SU-DHL-6 (cell line): Measurements from ENCODE around the gene TRIM54.

Experiments
- H2AFZ ChIP-seq: fragments of 200-600 bp; sonication (generic); 2 replicates; pipeline ENCODE4 v1.6.1; 2014; ENCODE audit warnings: low read depth, mild to moderate bottlenecking, moderate library complexity, mixed read lengths, antibody characterized with exemption, low read length; ENCODE audit not compliant: severe bottlenecking
- H3F3A ChIP-seq: fragments of 200-600 bp; shearing (Covaris generic); 2 replicates; pipeline ENCODE4 v1.6.0; 2016; ENCODE audit warnings: antibody characterized with exemption, mild to moderate bottlenecking; ENCODE audit not compliant: insufficient read depth
- H3K27ac ChIP-seq: fragments of 200-600 bp; sonication (generic); 2 replicates; pipeline ENCODE4 v1.5.1; 2016; ENCODE audit warnings: low read depth, mild to moderate bottlenecking, low read length, moderate library complexity, mixed read lengths
- H3K27me3 ChIP-seq: fragments of 200-600 bp; sonication (generic), shearing (Covaris generic); 2 replicates; pipeline ENCODE4 v1.6.0; 2014; ENCODE audit warnings: mild to moderate bottlenecking, low read length
- H3K36me3 ChIP-seq: fragments of 200-600 bp; sonication (generic); 2 replicates; pipeline ENCODE4 v1.6.1; 2014; ENCODE audit warnings: mild to moderate bottlenecking, low read length, mixed read lengths
- H3K4me2 ChIP-seq: fragments of 300-600, 200-600 bp; shearing (Covaris generic), sonication (generic); 2 replicates; pipeline ENCODE4 v1.6.0; 2014; ENCODE audit warnings: low read length, low read depth, mild to moderate bottlenecking; ENCODE audit not compliant: poor library complexity, severe bottlenecking
- H3K4me3 ChIP-seq: fragments of 200-600 bp; sonication (generic); 2 replicates; pipeline ENCODE4 v1.5.1; 2014; ENCODE audit warnings: antibody characterized with exemption, low read length, mild to moderate bottlenecking, mixed read lengths; ENCODE audit not compliant: insufficient read depth, poor library complexity, severe bottlenecking
- H3K79me2 ChIP-seq: fragments of 200-600 bp; sonication (generic); 2 replicates; pipeline ENCODE4 v1.6.1; 2014; ENCODE audit warnings: mild to moderate bottlenecking, low read length, moderate library complexity; ENCODE audit not compliant: insufficient read depth
- H3K9ac ChIP-seq: fragments of 200-600 bp; sonication (generic); 2 replicates; pipeline ENCODE4 v1.7.0; 2014; ENCODE audit warnings: mild to moderate bottlenecking, low read length
- H3K9me2 ChIP-seq: fragments of 200-600 bp; sonication (generic); replicated peaks from 2 replicates; pipeline ENCODE4 v1.6.1; 2014; ENCODE audit warnings: low read length; ENCODE audit not compliant: insufficient read depth
- H3K9me3 ChIP-seq: fragments of 200-600 bp; sonication (generic); 2 replicates; pipeline ENCODE4 v1.6.1; 2014; ENCODE audit warnings: low read length, mixed read lengths; ENCODE audit not compliant: insufficient read depth
- H4K20me1 ChIP-seq: fragments of 200-600 bp; sonication (generic); 2 replicates; pipeline ENCODE4 v1.6.1; 2014; ENCODE audit warnings: low read depth, mild to moderate bottlenecking, antibody characterized with exemption, low read length, moderate library complexity, mixed read lengths
- EZH2phosphoT487 ChIP-seq: fragments of 200-600 bp; sonication (generic), shearing (Covaris generic); conservative IDR thresholded peaks from 2 replicates; pipeline ENCODE4 v1.6.1; 2018; ENCODE audit warnings: mild to moderate bottlenecking, antibody characterized with exemption, low read length, moderate library complexity, mixed read lengths
- TF ChIP-seq, protein P1 (sequence below): fragments of 200-600 bp; sonication (generic); IDR thresholded peaks from one replicate; pipeline ENCODE4 v1.5.1; 2017; ENCODE audit warnings: antibody characterized with exemption, mild to moderate bottlenecking, low read length, moderate library complexity; ENCODE audit not compliant: insufficient read depth, poor library complexity, severe bottlenecking

Gene TRIM54

DNA sequence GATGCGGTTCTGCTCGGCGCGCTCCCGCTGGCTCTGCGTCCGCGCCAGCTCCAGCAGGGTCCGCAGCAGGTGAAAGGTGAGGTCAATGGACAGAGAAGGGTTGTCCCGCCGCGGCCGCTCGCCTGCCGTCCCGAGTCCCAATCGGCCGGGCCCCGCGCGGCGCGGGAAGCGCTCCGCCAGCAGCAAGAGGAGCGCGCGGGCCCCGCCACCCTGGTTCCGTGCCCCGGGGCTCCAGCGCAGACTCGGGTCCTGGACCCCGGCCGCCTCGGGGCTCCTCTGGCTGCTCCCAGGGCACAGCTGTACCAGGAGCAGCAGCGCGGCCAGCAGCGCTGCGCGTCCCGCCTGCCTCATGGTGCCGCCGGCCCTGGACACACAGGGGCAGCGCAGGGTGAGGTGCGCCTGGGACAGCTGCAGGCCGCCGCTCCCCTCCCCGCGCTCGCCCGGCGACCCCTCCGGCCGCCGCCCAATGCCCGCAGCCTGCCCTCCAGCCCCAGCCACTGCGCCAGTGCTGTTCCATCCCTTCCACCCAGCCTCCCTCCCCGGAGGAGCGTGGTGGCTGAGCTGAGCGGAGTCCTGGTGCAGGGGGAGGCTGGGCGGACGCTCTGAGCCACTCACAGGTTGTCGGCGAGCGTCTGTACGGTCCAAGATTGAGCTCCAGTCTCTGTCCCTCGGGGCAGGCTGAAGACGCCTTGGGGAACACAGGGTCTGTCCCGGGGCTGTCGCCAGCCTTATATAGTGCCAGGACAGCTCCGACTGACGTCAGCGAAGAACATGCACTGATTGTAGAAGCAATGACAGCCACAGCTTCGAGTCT lies 25.5 kb downstream of the TRIM54 start:
- Histone ChIP-seq H3K36me3 (no peaks in the 10 kb centered on the region), H3K9me3 (no peaks in the 10 kb centered on the region), H3K9me2 (no peaks in the 10 kb centered on the region), H3K4me3 (no peak overlapping the region), H4K20me1 (no peaks in the 10 kb centered on the region), H3K4me2 (no peak overlapping the region), H3F3A (no peaks in the 10 kb centered on the region), H3K79me2 (no peaks in the 10 kb centered on the region), H3K9ac (no peak overlapping the region), H3K27ac (no peak overlapping the region), H2AFZ (no peak overlapping the region), H3K27me3 (no peaks in the 10 kb centered on the region)
- TF ChIP-seq EZH2phosphoT487: no peak
- TF ChIP-seq, protein P1, sequence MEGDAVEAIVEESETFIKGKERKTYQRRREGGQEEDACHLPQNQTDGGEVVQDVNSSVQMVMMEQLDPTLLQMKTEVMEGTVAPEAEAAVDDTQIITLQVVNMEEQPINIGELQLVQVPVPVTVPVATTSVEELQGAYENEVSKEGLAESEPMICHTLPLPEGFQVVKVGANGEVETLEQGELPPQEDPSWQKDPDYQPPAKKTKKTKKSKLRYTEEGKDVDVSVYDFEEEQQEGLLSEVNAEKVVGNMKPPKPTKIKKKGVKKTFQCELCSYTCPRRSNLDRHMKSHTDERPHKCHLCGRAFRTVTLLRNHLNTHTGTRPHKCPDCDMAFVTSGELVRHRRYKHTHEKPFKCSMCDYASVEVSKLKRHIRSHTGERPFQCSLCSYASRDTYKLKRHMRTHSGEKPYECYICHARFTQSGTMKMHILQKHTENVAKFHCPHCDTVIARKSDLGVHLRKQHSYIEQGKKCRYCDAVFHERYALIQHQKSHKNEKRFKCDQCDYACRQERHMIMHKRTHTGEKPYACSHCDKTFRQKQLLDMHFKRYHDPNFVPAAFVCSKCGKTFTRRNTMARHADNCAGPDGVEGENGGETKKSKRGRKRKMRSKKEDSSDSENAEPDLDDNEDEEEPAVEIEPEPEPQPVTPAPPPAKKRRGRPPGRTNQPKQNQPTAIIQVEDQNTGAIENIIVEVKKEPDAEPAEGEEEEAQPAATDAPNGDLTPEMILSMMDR: no peak

DNA sequence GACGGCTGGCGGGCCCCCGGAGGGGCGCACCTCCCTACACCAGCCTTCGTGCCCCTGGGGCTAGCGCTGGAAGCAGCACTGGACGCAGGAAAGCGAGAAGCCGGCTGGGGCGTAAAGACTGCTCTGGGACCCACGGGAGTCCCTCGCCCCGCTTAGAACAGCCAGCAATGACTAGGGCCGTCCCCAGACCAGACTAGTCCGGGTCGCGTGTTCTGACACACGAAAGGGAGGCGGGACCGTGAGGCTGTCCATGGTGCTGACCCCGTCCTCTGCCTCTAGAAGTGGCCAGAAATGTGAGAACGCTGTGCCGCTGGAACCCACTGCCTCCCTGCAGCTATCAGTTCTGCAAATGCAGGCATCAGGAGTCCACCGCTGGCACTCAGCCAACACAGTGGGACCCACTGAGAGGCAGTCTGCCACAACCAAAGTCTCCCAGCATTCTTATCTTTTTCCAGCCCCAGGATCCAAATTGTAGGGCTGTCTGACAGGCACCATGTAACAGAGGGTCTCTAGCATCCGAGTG lies 26.2 kb downstream of the TRIM54 start, which contains the start of gene UCN:
UCN (minus strand) TSS at position 87 of the 523 bp plus-strand sequence. CDS start 550 bp downstream, outside the sequence.
- Histone ChIP-seq H4K20me1 (no peaks in the 10 kb centered on the region), H3K36me3 (no peaks in the 10 kb centered on the region), H3K4me3 (no peak within 1 kb of the TSS), H3F3A (no peaks in the 10 kb centered on the region), H3K4me2 (no peak within 1 kb of the TSS), H3K9me3 (no peaks in the 10 kb centered on the region), H3K9me2 (no peaks in the 10 kb centered on the region), H2AFZ (no peak within 1 kb of the TSS), H3K9ac (no peak within 1 kb of the TSS), H3K27ac (no peak within 1 kb of the TSS), H3K27me3 (no peaks in the 10 kb centered on the region), H3K79me2 (no peaks in the 10 kb centered on the region)
- TF ChIP-seq, protein P1: no peak
- no peak for TF ChIP-seq EZH2phosphoT487

DNA sequence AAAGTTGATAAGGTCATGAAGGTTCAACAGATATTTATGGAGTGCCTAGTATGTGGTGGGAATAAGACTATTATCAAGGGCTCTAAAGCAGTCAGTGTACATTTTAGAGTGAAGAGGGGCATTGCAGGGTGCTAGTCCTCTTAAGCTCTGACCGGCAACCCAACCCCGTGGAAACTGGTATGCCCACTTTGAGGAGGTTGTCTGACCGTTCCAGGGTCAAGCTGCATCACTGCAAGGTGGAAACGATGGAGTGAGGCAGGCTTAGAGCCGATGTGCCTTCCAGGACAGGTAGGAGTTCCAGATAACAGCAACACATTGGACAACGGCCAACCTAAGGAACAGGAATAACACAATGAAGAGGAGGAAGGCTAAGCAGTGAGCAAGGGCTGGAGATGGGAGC lies 27.4 kb downstream of the TRIM54 start:
- Histone ChIP-seq H3K27me3 (no peaks in the 10 kb centered on the region), H4K20me1 (no peaks in the 10 kb centered on the region), H3K27ac (no peak overlapping the region), H3K9me2 (no peaks in the 10 kb centered on the region), H3K79me2 (no peaks in the 10 kb centered on the region), H3K36me3 (no peaks in the 10 kb centered on the region), H2AFZ (no peak overlapping the region), H3K4me2 (no peak overlapping the region), H3K9me3 (no peaks in the 10 kb centered on the region), H3K4me3 (no peak overlapping the region), H3F3A (no peaks in the 10 kb centered on the region), H3K9ac (no peak overlapping the region)
- TF ChIP-seq, protein P1: no peak
- no peak for TF ChIP-seq EZH2phosphoT487
